NB4 (cell line): ENCODE measurements around the gene HIPK1.

Experiments
- CTCF ChIP-seq: IDR thresholded peaks from one replicate; pipeline ENCODE4 v1.5.1; 2012; ENCODE audit warnings: low read depth, low read length
- POLR2A ChIP-seq: IDR thresholded peaks from 2 replicates; pipeline ENCODE4 v1.6.1; 2011; ENCODE audit warnings: mild to moderate bottlenecking; ENCODE audit not compliant: insufficient read length; ENCODE audit errors: extremely low read depth
- TF ChIP-seq, protein P1 (sequence below): IDR thresholded peaks from 2 replicates; pipeline ENCODE4 v1.6.1; 2011; ENCODE audit warnings: low read depth, low read length

GRCh38 chr1:114003431-114003830 is 74.3 kb downstream of the HIPK1 start:
- TF ChIP-seq POLR2A (no peak), CTCF (no peak)
- TF ChIP-seq, protein P1, sequence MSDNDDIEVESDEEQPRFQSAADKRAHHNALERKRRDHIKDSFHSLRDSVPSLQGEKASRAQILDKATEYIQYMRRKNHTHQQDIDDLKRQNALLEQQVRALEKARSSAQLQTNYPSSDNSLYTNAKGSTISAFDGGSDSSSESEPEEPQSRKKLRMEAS, result no peak
